CD4-positive, CD25-positive, alpha-beta regulatory T cell (primary cell): Measurements from ENCODE around the gene TREML4. TPM values are rescaled to one million over a fixed set of nuclear protein-coding genes. Genes with fewer than 3 reads are reported as not detected.

Experiments used
- ATAC-seq, 2 donors: fragments of 150-1000 bp; cut with Tn5 transposase; one replicate each; pipeline ENCODE4 v1.10.0; 2021; ENCODE audit warnings: low read depth in 2 of 2, moderate number of reproducible peaks in 2 of 2, moderate library complexity in 1 of 2
- DNase-seq, 3 donors: peaks; one replicate each; pipeline versions ENCODE4 v3.0.0 to v3.0.0-alpha.2; 2012 to 2022; ENCODE audit warnings: mixed read lengths in 1 of 3
- H3K27ac ChIP-seq: one replicate; pipeline ENCODE4 v1.7.0; 2013; ENCODE audit warnings: mild to moderate bottlenecking, low read length; ENCODE audit not compliant: insufficient read depth, poor library complexity, severe bottlenecking
- H3K27me3 ChIP-seq: one replicate; pipeline ENCODE4 v1.7.0; 2013; ENCODE audit warnings: low read length; ENCODE audit not compliant: control insufficient read depth, insufficient read depth
- H3K36me3 ChIP-seq: one replicate; pipeline ENCODE4 v1.7.0; 2013; ENCODE audit warnings: mild to moderate bottlenecking, low read length, moderate library complexity; ENCODE audit not compliant: control insufficient read depth, insufficient read depth
- H3K4me1 ChIP-seq: 2 replicates; pipeline ENCODE4 v1.7.0; 2013; ENCODE audit warnings: mild to moderate bottlenecking, low read length; ENCODE audit not compliant: insufficient read depth, control insufficient read depth, poor library complexity, severe bottlenecking
- H3K4me3 ChIP-seq: one replicate; pipeline ENCODE4 v1.7.0; 2013; ENCODE audit warnings: low read depth, mild to moderate bottlenecking, low read length, moderate library complexity
- H3K9me3 ChIP-seq, 2 experiments: 1 replicate in 1 of 2; 2 replicates in 1 of 2; pipeline ENCODE4 v1.7.0; 2013; ENCODE audit warnings: low read length in 2 of 2, mild to moderate bottlenecking in 1 of 2, moderate library complexity in 1 of 2; ENCODE audit not compliant: control insufficient read depth in 2 of 2
- H3K27ac Mint-ChIP-seq, 3 donors: one replicate each; pipeline ENCODE4 v1.8.0; 2020 to 2022; ENCODE audit warnings: mild to moderate bottlenecking in 3 of 3, mixed read lengths in 3 of 3, moderate library complexity in 2 of 3
- H3K27me3 Mint-ChIP-seq: one replicate; pipeline ENCODE4 v1.8.0; 2022; ENCODE audit warnings: mild to moderate bottlenecking, mixed read lengths
- H3K36me3 Mint-ChIP-seq: one replicate; pipeline ENCODE4 v1.8.0; 2020; ENCODE audit warnings: mixed read lengths
- H3K4me1 Mint-ChIP-seq, 4 donors: one replicate each; pipeline ENCODE4 v1.8.0; 2020 to 2022; ENCODE audit warnings: mixed read lengths in 4 of 4, mild to moderate bottlenecking in 1 of 4
- H3K4me3 Mint-ChIP-seq, 4 donors: one replicate each; pipeline ENCODE4 v1.8.0; 2020 to 2022; ENCODE audit warnings: mild to moderate bottlenecking in 4 of 4, mixed read lengths in 4 of 4, moderate library complexity in 3 of 4
- H3K9me3 Mint-ChIP-seq, 7 donors: one replicate each; pipeline ENCODE4 v1.8.0; 2020 to 2022; ENCODE audit warnings: mixed read lengths in 7 of 7, mild to moderate bottlenecking in 3 of 7, moderate library complexity in 2 of 7
- polyA plus RNA-seq, 4 donors: library from polyadenylated mRNA; unstranded; fragments of 300-500 nt; fragmentation: Illumina TruSeq; gene quantifications; one replicate each; pipeline ENCODE4 v1.2.3, GENCODE V29; 2021
- total RNA-seq: library from RNA; stranded (reverse); gene quantifications from one replicate; pipeline ENCODE4 v1.2.3, GENCODE V29; 2022

Gene TREML4
- total and polyA plus RNA-seq, 5 donors from 2014 or later = not detected

GRCh38 chr6:41280381-41281057 lies 52.4 kb downstream of the TREML4 start:
- no peak overlapping the region for H3K4me3 Mint-ChIP-seq
- DNase-seq (no peak), ATAC-seq (no peak)
- H3K9me3 Mint-ChIP-seq = no peaks in the 10 kb centered on the region
- H3K27me3 Mint-ChIP-seq = peaks cover 16% of the 10 kb centered on the region
- no peaks in the 10 kb centered on the region for H3K9me3 ChIP-seq
- peaks cover 3% of the 10 kb centered on the region for H3K36me3 Mint-ChIP-seq
- no peaks in the 10 kb centered on the region for H3K27me3 ChIP-seq
- H3K36me3 ChIP-seq = no peaks in the 10 kb centered on the region
- peaks cover 0 to 12% (median 7%) of the 10 kb centered on the region in 4 donors for H3K4me1 Mint-ChIP-seq
- no peaks in the 10 kb centered on the region for H3K4me1 ChIP-seq
- H3K27ac ChIP-seq = no peak overlapping the region
- no peak overlapping the region for H3K27ac Mint-ChIP-seq
- no peak overlapping the region for H3K4me3 ChIP-seq

- Mint-ChIP-seq H3K4me1 (peaks cover 0 to 16% (median 7%) of the 10 kb centered on the region in 4 donors), H3K36me3 (peaks cover 3% of the 10 kb centered on the region), H3K27me3 (peaks cover 16% of the 10 kb centered on the region), H3K27ac (peak overlapping the region in 1 of 3 donors; percentile 33), H3K9me3 (no peaks in the 10 kb centered on the region), H3K4me3 (no peak overlapping the region)
- DNase-seq = no peak
- no peaks in the 10 kb centered on the region for H3K9me3 ChIP-seq
- H3K36me3 ChIP-seq = no peaks in the 10 kb centered on the region
- H3K27me3 ChIP-seq = no peaks in the 10 kb centered on the region
- ATAC-seq = no peak
- H3K4me3 ChIP-seq = no peak overlapping the region
- no peaks in the 10 kb centered on the region for H3K4me1 ChIP-seq
- H3K27ac ChIP-seq = no peak overlapping the region
Observed at GRCh38 chr6:41283600-41283999, 55.5 kb downstream of the TREML4 start.

DNA sequence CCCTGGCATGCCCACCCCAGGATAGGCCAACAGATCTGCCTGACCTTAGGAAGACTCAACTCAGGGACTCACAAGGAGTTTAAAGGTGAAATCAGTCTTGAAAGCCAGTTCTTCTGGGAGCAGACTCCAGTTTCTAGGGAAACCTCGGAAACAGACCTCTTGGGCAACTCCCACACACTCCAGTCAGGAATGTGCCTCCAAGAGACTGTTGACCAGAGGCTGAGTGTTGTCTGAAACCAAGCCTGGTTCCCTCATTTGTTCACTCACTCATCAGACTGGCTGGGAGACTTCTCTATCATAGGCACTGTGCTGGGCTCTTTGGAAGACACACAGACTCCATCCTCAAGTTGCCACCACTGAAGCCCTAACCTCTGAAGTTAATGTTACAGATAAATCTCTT lies 56.6 kb downstream of the TREML4 start:
- Mint-ChIP-seq H3K27me3 (peaks cover 9% of the 10 kb centered on the region), H3K27ac (no peak overlapping the region), H3K4me3 (no peak overlapping the region), H3K4me1 (peaks cover 0 to 9% (median 0%) of the 10 kb centered on the region in 4 donors), H3K36me3 (peaks cover 3% of the 10 kb centered on the region), H3K9me3 (no peaks in the 10 kb centered on the region)
- no peaks in the 10 kb centered on the region for H3K4me1 ChIP-seq
- no peaks in the 10 kb centered on the region for H3K9me3 ChIP-seq
- ATAC-seq = no peak
- no peaks in the 10 kb centered on the region for H3K36me3 ChIP-seq
- no peak overlapping the region for H3K27ac ChIP-seq
- no peak overlapping the region for H3K4me3 ChIP-seq
- no peaks in the 10 kb centered on the region for H3K27me3 ChIP-seq
- no peak for DNase-seq

DNA sequence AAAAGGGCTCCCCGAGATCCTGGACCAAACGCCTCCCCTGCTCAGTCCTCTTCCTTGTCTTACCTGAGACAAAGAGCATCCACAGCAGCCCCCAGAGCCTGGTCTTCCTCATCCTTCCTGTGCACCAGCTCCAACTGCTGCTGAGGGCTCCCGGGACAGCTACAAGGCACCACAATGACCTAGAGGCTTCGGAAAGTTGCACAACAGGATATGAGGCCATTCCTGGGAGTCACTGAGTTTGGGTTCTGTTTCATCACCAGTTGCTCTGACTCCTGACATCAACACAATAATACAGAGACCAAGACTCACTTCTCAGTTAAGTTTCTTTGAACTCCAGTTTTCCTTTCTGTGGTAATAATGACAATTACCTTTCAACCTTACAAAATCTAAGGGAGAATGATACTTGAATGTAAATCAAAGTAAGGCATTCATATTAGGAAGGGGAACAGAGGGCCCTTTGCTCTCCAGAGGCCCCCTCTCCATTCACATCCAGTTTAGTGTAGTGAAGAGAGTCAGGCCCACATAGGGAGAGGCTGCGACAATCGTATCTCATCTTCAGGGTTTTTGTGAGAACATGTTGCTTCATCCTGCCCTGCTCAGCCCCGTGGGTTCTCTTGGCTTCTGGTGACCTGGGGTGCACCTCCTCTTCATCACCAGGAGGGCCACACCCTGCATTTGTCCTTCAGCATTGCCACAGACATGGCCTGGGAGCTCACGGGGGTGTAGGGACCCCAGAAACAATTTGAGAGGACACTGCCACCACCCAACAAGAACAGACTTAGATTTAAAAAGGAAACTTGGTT lies 58.6 kb downstream of the TREML4 start, which contains the start of gene TREM1:
TSS of gene TREM1 (minus strand) at position 139 of the 803 bp plus-strand sequence. CDS start at position 112, 27 bp downstream.
- no peak within 1 kb of the TSS for H3K4me3 Mint-ChIP-seq
- DNase-seq (no peak), ATAC-seq (no peak)
- H3K27me3 Mint-ChIP-seq = no peaks in the 10 kb centered on the region
- H3K27ac ChIP-seq = no peak within 1 kb of the TSS
- no peaks in the 10 kb centered on the region for H3K9me3 ChIP-seq
- H3K4me1 Mint-ChIP-seq = peaks cover 0 to 5% (median 0%) of the 10 kb centered on the region in 4 donors
- no peaks in the 10 kb centered on the region for H3K9me3 Mint-ChIP-seq
- H3K36me3 Mint-ChIP-seq = peaks cover 3% of the 10 kb centered on the region
- no peaks in the 10 kb centered on the region for H3K36me3 ChIP-seq
- peak within 1 kb of the TSS in 2 of 3 donors; percentile 35 to 38 for H3K27ac Mint-ChIP-seq
- no peak within 1 kb of the TSS for H3K4me3 ChIP-seq
- no peaks in the 10 kb centered on the region for H3K4me1 ChIP-seq
- H3K27me3 ChIP-seq = no peaks in the 10 kb centered on the region

GRCh38 chr6:41288030-41288753 lies 60.0 kb downstream of the TREML4 start:
- no peaks in the 10 kb centered on the region for H3K36me3 Mint-ChIP-seq
- no peaks in the 10 kb centered on the region for H3K9me3 Mint-ChIP-seq
- no peak overlapping the region for H3K4me3 Mint-ChIP-seq
- no peaks in the 10 kb centered on the region for H3K9me3 ChIP-seq
- no peak overlapping the region for H3K27ac ChIP-seq
- H3K36me3 ChIP-seq = no peaks in the 10 kb centered on the region
- H3K27me3 Mint-ChIP-seq = no peaks in the 10 kb centered on the region
- DNase-seq = peak in 1 of 3 donors; percentile 22
- peak in 1 of 2 donors; percentile 53 for ATAC-seq
- peaks cover 0 to 5% (median 0%) of the 10 kb centered on the region in 4 donors for H3K4me1 Mint-ChIP-seq
- no peak overlapping the region for H3K4me3 ChIP-seq
- H3K27me3 ChIP-seq = no peaks in the 10 kb centered on the region
- no peak overlapping the region for H3K27ac Mint-ChIP-seq
- H3K4me1 ChIP-seq = no peaks in the 10 kb centered on the region

Other genes starting within 250 kb of the TREML4 start
- 4.4 TPM for gene UNC5CL, start 189.1 kb upstream of the TREML4 start, total RNA-seq
- under 1 TPM; 0.11 to 0.68 (median 0.20) TPM for gene UNC5CL, start 189.1 kb upstream of the TREML4 start, polyA plus RNA-seq
- gene TSPO2, start 185.9 kb upstream of the TREML4 start, total RNA-seq = not detected
- not detected for gene TSPO2, start 185.9 kb upstream of the TREML4 start, polyA plus RNA-seq
- not detected for gene APOBEC2, start 175.1 kb upstream of the TREML4 start, total RNA-seq
- gene APOBEC2, start 175.1 kb upstream of the TREML4 start, polyA plus RNA-seq = 1 to 10 TPM in 1 of 4 donors, under 1 TPM in 3; 0.67 to 1.1 (median 0.88) TPM
- 30.3 TPM for gene OARD1, start 156.0 kb upstream of the TREML4 start, total RNA-seq
- gene OARD1, start 156.0 kb upstream of the TREML4 start, polyA plus RNA-seq = 10 to 100 TPM; 38.8 to 58.2 (median 53.6) TPM
- 37.9 TPM for gene NFYA, start 155.4 kb upstream of the TREML4 start, total RNA-seq
- 10 to 100 TPM; 15.9 to 24.1 (median 19.7) TPM for gene NFYA, start 155.4 kb upstream of the TREML4 start, polyA plus RNA-seq
- gene TREML1, start 74.0 kb upstream of the TREML4 start, total RNA-seq = 4.8 TPM
- not detected for gene TREML1, start 74.0 kb upstream of the TREML4 start, polyA plus RNA-seq
- not detected for gene TREM2, start 65.2 kb upstream of the TREML4 start, total RNA-seq
- not detected for gene TREM2, start 65.2 kb upstream of the TREML4 start, polyA plus RNA-seq
- gene TREML2, start 27.2 kb upstream of the TREML4 start, total RNA-seq = 1.7 TPM
- gene TREML2, start 27.2 kb upstream of the TREML4 start, polyA plus RNA-seq = 1 to 10 TPM in 3 of 4 donors, under 1 TPM in 1; 0.64 to 1.7 (median 1.4) TPM
- not detected for gene TREM1, start 58.3 kb downstream of the TREML4 start, total RNA-seq
- under 1 TPM in 1 of 4 donors, not detected in 3; 0.54 TPM for gene TREM1, start 58.3 kb downstream of the TREML4 start, polyA plus RNA-seq
- not detected for gene NCR2, start 107.3 kb downstream of the TREML4 start, total RNA-seq
- gene NCR2, start 107.3 kb downstream of the TREML4 start, polyA plus RNA-seq = not detected